Mononuclear cell (primary cell): ENCODE measurements around the gene OSBPL2. TPM values are rescaled to one million over a fixed set of nuclear protein-coding genes. Genes with fewer than 3 reads are reported as not detected.

Source experiments
- H3K27me3 ChIP-seq: 2 replicates; pipeline ENCODE4 v1.6.0; 2011; ENCODE audit warnings: low read length, control low read depth; ENCODE audit not compliant: insufficient read depth
- H3K4me1 ChIP-seq: 2 replicates; pipeline ENCODE4 v1.5.1; 2011; ENCODE audit warnings: mild to moderate bottlenecking, low read length, control low read depth; ENCODE audit not compliant: insufficient read depth
- H3K4me3 ChIP-seq: 2 replicates; pipeline ENCODE4 v1.5.1; 2011; ENCODE audit warnings: mild to moderate bottlenecking, low read length, moderate library complexity
- H3K9me3 ChIP-seq: 2 replicates; pipeline ENCODE4 v1.5.1; 2011; ENCODE audit warnings: low read depth, mild to moderate bottlenecking, control low read depth, low read length
- total RNA-seq: library from RNA; depleted of rRNA; stranded (reverse); fragments of >200 nt; gene quantifications from one replicate; pipeline ENCODE4 v1.2.3, GENCODE V29; 2012

OSBPL2 gene
- total RNA-seq, 1 donor: 36.0 TPM

DNA sequence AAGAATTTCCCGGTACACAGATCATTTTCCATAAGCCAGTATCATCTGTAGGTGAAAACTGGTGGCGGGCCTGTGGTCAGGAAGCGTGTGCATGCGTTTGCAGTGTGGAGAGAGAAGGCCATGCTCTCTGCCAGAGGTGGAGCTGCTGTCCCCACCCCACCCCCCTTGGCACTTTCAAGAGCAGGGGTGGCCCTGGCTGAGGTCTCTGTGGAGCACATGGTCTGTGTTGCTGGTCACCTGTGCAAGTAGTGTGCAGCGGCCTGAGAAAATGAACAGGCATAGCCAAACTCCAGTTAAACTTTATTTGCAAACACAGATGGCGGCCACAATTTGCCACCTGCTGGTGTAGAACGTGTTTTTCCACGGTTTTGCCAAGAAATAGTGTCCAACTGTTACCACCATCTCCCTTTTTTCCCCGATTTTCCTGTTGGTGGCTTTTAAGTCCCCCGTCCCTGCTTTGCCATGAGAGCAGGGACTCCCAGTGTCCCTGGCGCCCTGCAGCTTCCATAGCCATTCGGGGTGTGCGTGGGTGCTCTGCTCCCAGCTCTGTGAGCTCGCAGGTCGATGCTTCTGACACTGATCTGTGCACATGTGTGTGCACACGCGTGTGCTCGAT lies 66.9 kb downstream of the OSBPL2 start:
- no peaks in the 10 kb centered on the region for H3K9me3 ChIP-seq

DNA sequence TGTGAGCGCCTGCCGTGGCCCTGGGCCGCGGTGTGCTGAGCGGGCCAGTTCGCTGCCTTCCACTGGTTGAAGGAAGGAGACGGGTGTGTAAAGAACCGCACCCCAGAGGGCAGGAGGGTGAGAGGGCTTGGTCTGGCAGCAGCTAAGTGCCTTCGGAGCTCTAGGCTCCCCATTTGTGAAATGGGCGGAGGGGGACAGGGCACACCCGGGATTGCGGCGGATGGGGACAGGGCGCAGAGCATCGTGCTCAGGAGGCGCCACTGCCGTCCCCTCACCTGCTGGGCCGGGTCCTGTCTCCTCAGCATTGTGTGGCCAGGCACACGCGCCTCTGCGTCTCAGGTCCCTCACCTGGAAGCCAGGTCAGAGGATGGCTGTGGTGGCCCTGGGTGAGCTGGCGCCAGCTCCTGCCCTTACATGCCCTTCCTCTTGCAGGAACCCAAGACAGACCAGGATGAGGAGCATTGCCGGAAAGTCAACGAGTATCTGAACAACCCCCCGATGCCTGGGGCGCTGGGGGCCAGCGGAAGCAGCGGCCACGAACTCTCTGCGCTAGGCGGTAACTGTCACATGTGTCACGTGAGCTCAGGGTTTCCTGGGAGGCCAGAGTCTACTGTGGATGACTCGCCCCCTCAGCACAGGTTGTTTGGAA lies 67.6 kb downstream of the OSBPL2 start:
- H3K27me3 ChIP-seq: no peaks in the 10 kb centered on the region
- no peak overlapping the region for H3K4me3 ChIP-seq
- peaks cover 27% of the 10 kb centered on the region for H3K4me1 ChIP-seq
- no peaks in the 10 kb centered on the region for H3K9me3 ChIP-seq

More for the DNA sequence above, 66.9 kb downstream of the OSBPL2 start:
- no peaks in the 10 kb centered on the region for H3K27me3 ChIP-seq
- no peak overlapping the region for H3K4me3 ChIP-seq
- H3K4me1 ChIP-seq: peaks cover 27% of the 10 kb centered on the region

DNA sequence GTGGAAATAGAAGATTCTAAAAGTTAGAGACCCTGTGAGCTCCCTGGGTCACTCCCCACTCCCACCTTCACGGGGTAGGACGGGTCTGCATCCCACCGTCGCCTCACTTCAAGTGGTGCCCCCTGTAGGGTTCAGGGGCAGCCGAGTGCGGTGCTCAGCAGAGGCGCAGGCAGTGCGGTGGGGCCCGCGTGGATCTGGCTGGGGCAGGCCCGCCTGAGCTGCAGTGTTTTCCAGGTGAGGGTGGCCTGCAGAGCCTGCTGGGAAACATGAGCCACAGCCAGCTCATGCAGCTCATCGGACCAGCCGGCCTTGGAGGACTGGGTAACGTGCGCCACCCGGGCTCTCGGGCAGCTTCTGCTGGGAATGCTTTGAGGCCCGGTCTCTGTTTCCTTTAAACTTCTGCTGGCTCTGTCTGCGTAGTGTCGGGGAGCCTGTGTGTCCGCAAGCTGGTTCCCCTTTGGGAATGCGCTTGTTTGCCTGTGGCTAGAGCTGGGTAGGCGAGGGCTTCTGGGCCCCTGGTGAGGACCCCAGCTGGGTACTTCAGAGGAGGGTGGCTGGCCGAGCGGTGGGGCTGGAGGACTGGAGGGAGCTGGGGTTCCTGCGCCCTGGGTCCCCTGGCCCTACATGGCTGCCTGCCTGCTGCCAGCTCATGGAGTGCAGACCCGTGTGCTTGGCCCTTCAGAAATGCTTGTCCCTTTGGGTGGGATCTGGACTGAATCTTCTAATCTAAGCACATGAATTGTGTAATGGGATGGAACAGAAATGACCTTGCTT lies 68.3 kb downstream of the OSBPL2 start:
- Histone ChIP-seq H3K9me3 (no peaks in the 10 kb centered on the region), H3K4me3 (no peak overlapping the region), H3K4me1 (peaks cover 25% of the 10 kb centered on the region), H3K27me3 (no peaks in the 10 kb centered on the region)

DNA sequence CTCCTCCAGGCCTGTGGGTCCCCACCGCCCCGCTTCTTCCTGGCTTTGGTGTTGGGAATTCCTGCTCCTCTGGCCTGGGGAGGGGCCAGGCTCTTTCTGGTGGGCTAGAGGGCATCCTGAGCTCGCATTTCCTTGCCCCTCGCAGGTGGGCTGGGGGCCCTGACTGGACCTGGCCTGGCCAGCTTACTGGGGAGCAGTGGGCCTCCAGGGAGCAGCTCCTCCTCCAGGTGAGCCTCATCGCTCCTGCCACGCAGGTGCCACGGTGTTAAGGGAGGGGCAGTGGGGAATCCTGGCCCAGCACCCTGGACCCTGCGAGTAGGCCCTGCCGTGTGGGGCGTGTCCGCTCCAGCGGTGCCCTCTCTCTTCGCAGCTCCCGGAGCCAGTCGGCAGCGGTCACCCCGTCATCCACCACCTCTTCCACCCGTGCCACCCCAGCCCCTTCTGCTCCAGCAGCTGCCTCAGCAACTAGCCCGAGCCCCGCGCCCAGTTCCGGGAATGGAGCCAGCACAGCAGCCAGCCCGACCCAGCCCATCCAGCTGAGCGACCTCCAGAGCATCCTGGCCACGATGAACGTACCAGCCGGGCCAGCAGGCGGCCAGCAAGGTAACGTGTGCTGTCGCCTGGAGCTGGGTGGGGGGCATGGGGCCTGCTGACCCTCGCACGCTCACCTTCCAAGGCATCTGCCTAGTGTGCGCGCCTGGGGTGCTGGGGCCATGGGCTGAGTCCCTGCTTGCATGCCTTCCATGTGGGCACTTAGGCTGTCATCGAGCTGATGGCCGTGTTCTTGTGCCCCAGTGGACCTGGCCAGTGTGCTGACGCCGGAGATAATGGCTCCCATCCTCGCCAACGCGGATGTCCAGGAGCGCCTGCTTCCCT lies 69.1 kb downstream of the OSBPL2 start:
- no peak overlapping the region for H3K4me3 ChIP-seq
- H3K4me1 ChIP-seq: peaks cover 24% of the 10 kb centered on the region
- H3K27me3 ChIP-seq: no peaks in the 10 kb centered on the region
- H3K9me3 ChIP-seq: no peaks in the 10 kb centered on the region

DNA sequence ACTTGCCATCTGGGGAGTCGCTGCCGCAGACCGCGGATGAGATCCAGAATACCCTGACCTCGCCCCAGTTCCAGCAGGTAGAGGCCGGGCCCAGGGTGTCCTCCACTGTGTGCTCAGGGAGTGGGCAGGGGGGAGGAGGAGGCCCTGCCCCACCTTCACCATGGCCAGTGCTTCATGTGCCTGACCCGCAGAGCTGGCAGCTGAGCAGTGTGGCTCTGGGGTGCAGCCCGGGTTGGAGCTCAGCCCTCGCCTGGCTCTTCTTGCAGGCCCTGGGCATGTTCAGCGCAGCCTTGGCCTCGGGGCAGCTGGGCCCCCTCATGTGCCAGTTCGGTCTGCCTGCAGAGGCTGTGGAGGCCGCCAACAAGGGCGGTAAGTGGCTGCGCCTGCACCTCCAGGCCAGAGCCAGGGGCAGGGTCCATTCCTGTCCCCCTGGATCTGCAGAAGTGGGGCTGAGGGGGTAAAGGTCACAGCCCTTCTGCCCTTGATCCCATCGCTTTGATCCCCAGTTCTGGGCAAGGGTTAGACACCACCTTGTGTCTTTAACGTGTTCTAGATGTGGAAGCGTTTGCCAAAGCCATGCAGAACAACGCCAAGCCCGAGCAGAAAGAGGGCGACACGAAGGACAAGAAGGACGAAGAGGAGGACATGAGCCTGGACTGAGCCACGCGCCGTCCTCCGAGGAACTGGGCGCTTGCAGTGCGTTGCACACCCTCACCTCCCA lies 69.9 kb downstream of the OSBPL2 start:
- H3K4me1 ChIP-seq: peaks cover 24% of the 10 kb centered on the region
- no peaks in the 10 kb centered on the region for H3K9me3 ChIP-seq
- H3K27me3 ChIP-seq: no peaks in the 10 kb centered on the region
- H3K4me3 ChIP-seq: no peak overlapping the region

DNA sequence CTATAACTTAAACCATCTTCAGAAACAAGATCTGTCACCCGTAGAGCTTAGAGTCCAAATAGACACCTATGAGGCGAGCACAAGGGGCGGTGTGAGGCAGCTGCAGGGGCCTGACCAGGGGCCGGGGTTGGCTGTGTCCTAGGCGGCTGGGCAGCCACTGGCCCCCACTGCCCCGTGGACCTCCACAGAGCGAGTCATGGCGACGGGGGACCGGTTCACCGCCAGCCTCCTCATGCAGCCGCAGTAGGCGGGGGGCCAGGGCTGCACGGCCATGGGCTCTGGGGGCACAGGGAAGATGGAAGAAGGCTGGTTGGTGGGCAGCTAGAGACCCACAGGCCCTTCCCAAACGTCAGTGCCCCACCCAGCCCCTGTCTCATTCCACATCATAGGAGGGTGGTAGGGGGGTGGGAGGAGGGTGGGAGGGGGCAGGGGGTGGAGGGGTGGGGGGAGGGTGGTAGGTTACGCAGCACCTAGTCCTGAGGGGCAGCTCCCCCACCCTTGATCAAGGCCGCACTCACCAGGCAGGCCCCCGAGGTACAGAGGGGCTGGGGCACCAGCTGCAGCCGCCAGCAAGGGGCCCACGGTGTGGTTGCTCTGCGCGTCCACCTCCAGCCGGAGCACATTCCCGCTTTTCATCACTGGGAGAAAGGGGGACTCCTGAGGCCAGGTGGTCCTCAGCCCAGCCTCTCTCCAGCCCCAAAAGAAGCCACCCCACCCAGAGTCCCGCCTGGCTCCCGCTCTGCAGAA lies 71.0 kb downstream of the OSBPL2 start:
- no peak overlapping the region for H3K4me3 ChIP-seq

DNA sequence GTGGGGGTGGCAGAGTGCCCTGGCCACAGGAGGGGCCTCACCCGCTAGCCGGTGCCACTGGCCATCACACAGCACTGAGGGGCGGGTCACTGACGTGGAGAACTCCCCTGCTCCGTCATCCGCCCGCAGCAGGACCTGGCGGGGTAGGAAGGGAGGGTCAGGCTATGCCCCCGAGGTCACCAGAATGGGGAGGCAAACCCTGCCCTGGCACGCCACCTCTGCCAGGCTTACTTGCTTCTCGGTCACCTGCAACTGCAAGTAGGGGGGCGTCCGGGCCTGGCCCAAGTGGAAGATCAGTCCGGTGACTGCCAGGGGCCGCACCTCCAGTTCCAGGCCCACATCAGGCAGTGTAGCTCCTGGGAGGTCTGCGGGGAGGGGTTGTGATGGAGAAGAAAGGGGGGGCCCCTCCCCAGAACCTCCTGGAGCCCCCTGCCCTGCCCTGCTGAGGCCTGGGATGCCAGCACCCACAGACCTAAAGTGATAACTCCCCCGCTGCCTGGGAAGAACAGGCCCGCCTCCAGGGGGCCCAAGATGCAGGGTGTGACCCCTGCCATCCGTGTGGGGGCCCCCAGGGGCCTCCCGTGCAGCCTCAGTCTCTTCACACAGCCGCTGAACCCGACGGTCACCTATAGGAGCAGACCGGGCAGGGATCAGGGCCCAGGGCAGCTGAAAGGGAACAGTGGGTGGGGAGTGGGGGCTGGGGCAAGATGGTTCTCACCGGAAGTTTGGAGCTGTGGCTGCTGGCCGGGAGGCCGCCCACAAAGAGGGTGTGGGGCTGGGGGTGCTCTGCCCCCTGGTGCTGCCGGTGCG lies 71.8 kb downstream of the OSBPL2 start:
- Histone ChIP-seq H3K4me3 (no peak overlapping the region), H3K27me3 (no peaks in the 10 kb centered on the region), H3K4me1 (peaks cover 5% of the 10 kb centered on the region), H3K9me3 (no peaks in the 10 kb centered on the region)

More for the DNA sequence above, 71.0 kb downstream of the OSBPL2 start:
- no peaks in the 10 kb centered on the region for H3K27me3 ChIP-seq
- H3K4me1 ChIP-seq: peaks cover 13% of the 10 kb centered on the region
- H3K9me3 ChIP-seq: no peaks in the 10 kb centered on the region

DNA sequence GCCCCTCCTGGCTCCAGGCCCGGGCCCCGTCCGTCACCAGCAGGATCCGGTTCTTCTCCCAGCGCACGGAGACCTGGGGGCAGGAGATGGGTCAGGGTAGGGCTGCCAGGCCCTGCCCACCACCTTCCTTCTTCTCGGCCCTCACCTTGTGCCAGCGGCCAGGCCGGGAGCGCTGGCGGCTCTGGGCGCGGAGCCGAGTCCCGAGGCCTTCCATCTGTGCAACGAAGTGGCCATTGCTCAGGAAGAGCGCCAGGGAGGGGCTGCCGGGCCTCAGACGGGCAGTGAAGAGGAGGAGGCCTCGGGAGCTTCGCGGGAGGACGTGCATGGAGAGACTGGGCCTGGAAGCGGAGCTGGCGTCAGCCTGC lies 72.4 kb downstream of the OSBPL2 start:
- Histone ChIP-seq H3K9me3 (no peaks in the 10 kb centered on the region), H3K4me1 (no peaks in the 10 kb centered on the region), H3K4me3 (no peak overlapping the region), H3K27me3 (no peaks in the 10 kb centered on the region)

DNA sequence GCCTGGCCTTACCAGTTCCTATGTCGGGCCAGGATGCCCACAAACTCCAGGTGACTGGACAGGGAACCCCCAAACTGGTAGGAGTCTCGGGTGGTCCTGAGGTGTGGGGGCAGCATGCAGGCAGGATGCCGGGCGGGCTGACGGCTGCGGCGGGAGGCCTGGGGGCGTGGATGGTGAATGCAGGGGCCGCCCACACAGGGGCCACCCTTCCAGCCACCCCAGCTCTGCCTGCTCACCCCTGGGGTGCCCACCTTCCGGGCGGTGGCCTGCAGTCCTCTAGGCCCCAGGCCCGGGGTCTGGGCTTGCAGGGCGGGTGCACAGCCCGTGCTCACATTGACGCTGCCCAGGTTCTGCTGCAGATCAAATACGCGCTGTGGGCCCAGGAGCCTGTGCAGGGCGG lies 72.8 kb downstream of the OSBPL2 start:
- Histone ChIP-seq H3K27me3 (no peaks in the 10 kb centered on the region), H3K4me3 (no peak overlapping the region), H3K4me1 (no peaks in the 10 kb centered on the region), H3K9me3 (no peaks in the 10 kb centered on the region)

DNA sequence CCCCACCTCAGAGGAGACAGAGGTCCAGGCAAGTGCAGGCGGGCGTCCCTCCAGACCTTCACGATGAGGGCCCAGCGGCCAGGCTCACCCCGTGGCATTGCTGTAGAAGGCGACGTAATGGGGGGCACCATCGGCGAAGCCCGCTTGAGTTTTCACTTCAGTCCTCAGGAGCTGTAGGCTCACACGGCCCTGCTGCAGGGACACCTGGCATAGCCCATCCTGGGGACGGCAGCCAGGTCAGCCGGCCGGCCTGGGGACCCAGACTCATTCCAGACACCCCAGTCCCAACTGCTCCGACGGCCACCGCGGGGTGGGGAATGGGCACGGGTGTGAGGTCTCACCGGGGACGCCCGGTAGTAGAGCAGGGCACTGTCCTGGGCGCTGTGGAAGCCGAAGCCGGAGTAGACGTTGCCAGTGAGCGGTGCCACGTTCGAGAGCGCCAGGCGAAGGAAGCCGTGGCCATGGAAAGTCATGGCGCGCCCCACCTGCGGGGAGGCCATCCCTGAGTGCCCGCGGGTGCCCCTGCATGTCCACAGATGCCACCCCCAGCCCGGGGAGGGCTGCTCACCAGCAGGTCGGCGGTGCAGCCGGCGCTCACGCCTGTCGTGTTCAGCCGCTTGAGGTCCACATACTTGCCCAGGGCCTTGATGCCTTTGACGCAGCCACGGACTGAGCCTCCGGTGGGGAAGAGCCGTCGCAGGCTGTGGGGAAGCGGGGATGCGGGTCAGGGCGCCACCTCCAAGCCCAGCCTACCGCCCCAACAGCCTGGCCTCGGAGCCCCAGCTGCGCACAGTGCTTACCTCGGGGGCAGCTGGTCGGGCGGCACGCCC lies 73.7 kb downstream of the OSBPL2 start:
- no peaks in the 10 kb centered on the region for H3K27me3 ChIP-seq
- no peak overlapping the region for H3K4me3 ChIP-seq
- H3K9me3 ChIP-seq: no peaks in the 10 kb centered on the region
- no peaks in the 10 kb centered on the region for H3K4me1 ChIP-seq

DNA sequence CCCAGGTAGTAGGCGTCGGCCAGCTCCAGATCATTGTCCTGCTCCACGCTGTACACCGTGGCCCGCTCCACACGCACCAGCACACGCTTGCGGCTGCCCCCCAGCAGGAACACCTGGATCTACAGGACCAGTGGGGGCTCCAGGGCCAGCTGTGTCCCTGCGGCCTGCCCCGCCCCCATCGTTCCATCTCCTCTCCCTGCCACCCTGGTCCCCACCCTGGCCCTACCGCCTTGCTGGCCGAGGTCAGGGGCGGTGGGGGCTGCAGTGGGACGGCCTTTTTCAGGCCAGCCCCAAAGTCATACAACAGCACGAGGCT lies 74.3 kb downstream of the OSBPL2 start:
- H3K27me3 ChIP-seq: no peaks in the 10 kb centered on the region
- H3K4me1 ChIP-seq: no peaks in the 10 kb centered on the region
- H3K9me3 ChIP-seq: no peaks in the 10 kb centered on the region
- no peak overlapping the region for H3K4me3 ChIP-seq

DNA sequence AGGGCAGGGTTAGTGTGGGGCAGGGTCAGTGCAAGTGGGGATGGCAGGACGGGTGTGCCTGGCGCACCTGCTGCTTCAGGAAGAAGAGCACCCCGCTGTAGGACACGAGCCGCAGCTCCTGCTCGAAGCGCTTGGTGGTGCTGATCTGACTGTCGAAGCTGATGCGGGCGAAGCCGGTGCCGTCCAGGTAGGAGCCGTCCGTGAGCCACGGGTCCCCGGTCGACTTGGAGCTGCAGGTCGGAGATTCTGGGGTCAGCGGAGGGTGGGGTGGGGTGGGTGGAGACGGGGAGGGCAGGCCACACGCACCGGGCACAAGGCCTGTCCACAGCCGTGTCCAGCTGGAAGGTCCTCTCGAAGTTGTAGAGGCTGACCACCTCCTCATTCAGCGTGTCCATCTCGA lies 74.7 kb downstream of the OSBPL2 start:
- no peaks in the 10 kb centered on the region for H3K4me1 ChIP-seq
- no peaks in the 10 kb centered on the region for H3K27me3 ChIP-seq
- no peaks in the 10 kb centered on the region for H3K9me3 ChIP-seq
- no peak overlapping the region for H3K4me3 ChIP-seq
